GM12891 (cell line): Measurements from ENCODE around the gene PLD1.
A peak's percentile ranks its signal among the peaks of the same experiment; 100 is the strongest.

ENCODE experiments used
- DNase-seq: peaks from one replicate; pipeline ENCODE4 v3.0.0; 2011; ENCODE audit warnings: low spot score; ENCODE audit not compliant: insufficient read length
- FAIRE-seq: peaks from 2 replicates; lab custom pipeline; 2011; peaks lifted over from hg19 to GRCh38; lab: Jason Lieb, UNC
- PAX5 ChIP-seq: IDR thresholded peaks from 2 replicates; pipeline ENCODE4 v1.6.1; 2011; ENCODE audit warnings: low read length, moderate library complexity, mild to moderate bottlenecking; ENCODE audit not compliant: insufficient read depth, severe bottlenecking
- POLR2A ChIP-seq: IDR thresholded peaks from 2 replicates; pipeline ENCODE4 v1.6.1; 2011; ENCODE audit warnings: low read depth, low read length, control low read depth
- POLR2AphosphoS5 ChIP-seq: IDR thresholded peaks from 2 replicates; pipeline ENCODE4 v1.6.1; 2011; ENCODE audit warnings: low read depth, low read length, control low read depth
- POU2F2 ChIP-seq: IDR thresholded peaks from 2 replicates; pipeline ENCODE4 v1.6.1; 2011; ENCODE audit warnings: low read depth, mild to moderate bottlenecking, control low read depth, low read length, moderate library complexity
- SPI1 ChIP-seq: IDR thresholded peaks from 2 replicates; pipeline ENCODE4 v1.6.1; 2011; ENCODE audit warnings: low read depth, low read length, control low read depth
- TAF1 ChIP-seq: IDR thresholded peaks from 2 replicates; pipeline ENCODE4 v1.6.1; 2011; ENCODE audit warnings: low read depth, low read length, control low read depth

The PLD1 gene

GRCh38 chr3:171712171-171712938 is 97.9 kb downstream of the PLD1 start:
- no peak for FAIRE-seq

GRCh38 chr3:171711461-171712170 is 98.7 kb downstream of the PLD1 start:
- DNase-seq (no peak), FAIRE-seq (no peak)
- no peak for TF ChIP-seq POLR2AphosphoS5
- TF ChIP-seq POU2F2: no peak
- TF ChIP-seq POLR2A: no peak
- TF ChIP-seq TAF1: no peak
- no peak for TF ChIP-seq PAX5
- TF ChIP-seq SPI1: no peak

More at GRCh38 chr3:171712171-171712938, 97.9 kb downstream of the PLD1 start:
- no peak for DNase-seq
- TF ChIP-seq POU2F2: no peak
- TF ChIP-seq SPI1: no peak

GRCh38 chr3:171710359-171710758 is 99.9 kb downstream of the PLD1 start:
- no peak for DNase-seq
- TF ChIP-seq POLR2A: no peak
- no peak for TF ChIP-seq POLR2AphosphoS5
- no peak for TF ChIP-seq SPI1
- no peak for TF ChIP-seq TAF1
- TF ChIP-seq PAX5: no peak
- TF ChIP-seq POU2F2: no peak
- FAIRE-seq: no peak

- no peak for TF ChIP-seq TAF1
- no peak for TF ChIP-seq POLR2A
- TF ChIP-seq POU2F2: no peak
- no peak for TF ChIP-seq PAX5
- TF ChIP-seq SPI1: no peak
- no peak for TF ChIP-seq POLR2AphosphoS5
- DNase-seq: no peak
- FAIRE-seq: no peak
Observed at GRCh38 chr3:171704814-171705213, 105.5 kb downstream of the PLD1 start.

GRCh38 chr3:171704002-171704401 is 106.3 kb downstream of the PLD1 start:
- TF ChIP-seq TAF1 (no peak), POLR2A (no peak), PAX5 (no peak), SPI1 (no peak), POLR2AphosphoS5 (no peak), POU2F2 (no peak)
- DNase-seq (peak; percentile 5), FAIRE-seq (no peak)

GRCh38 chr3:171703144-171703543 is 107.1 kb downstream of the PLD1 start:
- no peak for FAIRE-seq
- no peak for TF ChIP-seq POU2F2
- TF ChIP-seq POLR2AphosphoS5: no peak
- TF ChIP-seq SPI1: no peak
- TF ChIP-seq POLR2A: no peak
- no peak for TF ChIP-seq TAF1
- TF ChIP-seq PAX5: no peak
- no peak for DNase-seq

- DNase-seq: no peak
- no peak for FAIRE-seq
Observed at GRCh38 chr3:171700653-171701052, 109.6 kb downstream of the PLD1 start.

GRCh38 chr3:171700157-171700556 is 110.1 kb downstream of the PLD1 start:
- FAIRE-seq (no peak), DNase-seq (no peak)
- TF ChIP-seq PAX5: no peak

More at GRCh38 chr3:171700653-171701052, 109.6 kb downstream of the PLD1 start:
- TF ChIP-seq PAX5 (no peak), TAF1 (no peak), POLR2A (no peak)

- DNase-seq: no peak
- TF ChIP-seq POLR2AphosphoS5 (no peak), SPI1 (no peak), TAF1 (no peak), PAX5 (no peak), POLR2A (no peak), POU2F2 (no peak)
- FAIRE-seq: no peak
Observed at GRCh38 chr3:171699601-171700000, 110.7 kb downstream of the PLD1 start.

GRCh38 chr3:171696805-171697204 is 113.5 kb downstream of the PLD1 start:
- no peak for DNase-seq
- TF ChIP-seq TAF1: no peak
- TF ChIP-seq PAX5: no peak
- no peak for TF ChIP-seq POLR2A
- no peak for TF ChIP-seq SPI1
- TF ChIP-seq POU2F2: no peak
- no peak for TF ChIP-seq POLR2AphosphoS5
- no peak for FAIRE-seq
